Suprapubic skin (tissue), 4 donors: ENCODE data around the gene ELF1. TPM values are rescaled to one million over a fixed set of nuclear protein-coding genes. Genes with fewer than 3 reads are reported as not detected.
"Not testable (repeated sequence)": the region's sequence is repeated elsewhere in the genome, so short reads cannot be mapped to it uniquely, and the experiment has no call there.

Source experiments
- DNase-seq, 2 donors: peaks; one replicate each; pipeline ENCODE4 v3.0.0-alpha.2; 2019; ENCODE audit warnings: low spot score in 2 of 2
- H3K27ac ChIP-seq: fragments of 200-600 bp; sonication (generic); one replicate; pipeline ENCODE4 v1.5.1; 2019
- H3K27me3 ChIP-seq: fragments of 200-600 bp; sonication (generic); one replicate; pipeline ENCODE4 v1.5.1; 2019
- H3K36me3 ChIP-seq: fragments of 200-600 bp; sonication (generic); one replicate; pipeline ENCODE4 v1.5.1; 2019
- H3K4me1 ChIP-seq: fragments of 200-600 bp; sonication (generic); one replicate; pipeline ENCODE4 v1.5.1; 2019
- H3K4me3 ChIP-seq: fragments of 200-600 bp; sonication (generic); one replicate; pipeline ENCODE4 v1.5.1; 2019; ENCODE audit warnings: mild to moderate bottlenecking
- H3K9me3 ChIP-seq: fragments of 200-600 bp; sonication (generic); one replicate; pipeline ENCODE4 v1.5.1; 2019
- EP300 ChIP-seq: sonication (generic); formaldehyde crosslinking; IDR thresholded peaks from one replicate; pipeline ENCODE4 v1.6.1; 2017; ENCODE audit warnings: antibody characterized with exemption
- POLR2A ChIP-seq, 2 donors: fragments of 450-650 bp; IDR thresholded peaks; one replicate each; pipeline ENCODE4 v1.6.1; 2017; ENCODE audit warnings: antibody characterized with exemption in 2 of 2, mild to moderate bottlenecking in 2 of 2, moderate library complexity in 2 of 2
- POLR2AphosphoS5 ChIP-seq, 3 donors: sonication (generic); formaldehyde crosslinking; IDR thresholded peaks; one replicate each; pipeline ENCODE4 v1.6.1; 2017; ENCODE audit warnings: antibody characterized with exemption in 3 of 3
- WGBS: methylation state at CpG from one replicate; pipeline ENCODE4 v1.1.5; 2018; 5-methylcytosine and 5-hydroxymethylcytosine counted together
- total RNA-seq, 4 donors: library from RNA; depleted of rRNA; stranded (reverse); fragments of >200 nt; gene quantifications; one replicate each; pipeline ENCODE4 v1.1.0, GENCODE V29; 2016
- TF ChIP-seq, protein P1 (sequence below), 2 donors: fragments of 200-600 bp in 1 of 2; fragments of 450-650 bp in 1 of 2; sonication (generic) in 1 of 2; IDR thresholded peaks; one replicate each; pipeline ENCODE4 v1.5.1; 2016 to 2019; ENCODE audit warnings: antibody characterized with exemption in 2 of 2, mild to moderate bottlenecking in 1 of 2, moderate library complexity in 1 of 2

Gene ELF1
- total RNA-seq, 4 donors from 2014 or later: 81.7 to 123 (median 111) TPM

DNA sequence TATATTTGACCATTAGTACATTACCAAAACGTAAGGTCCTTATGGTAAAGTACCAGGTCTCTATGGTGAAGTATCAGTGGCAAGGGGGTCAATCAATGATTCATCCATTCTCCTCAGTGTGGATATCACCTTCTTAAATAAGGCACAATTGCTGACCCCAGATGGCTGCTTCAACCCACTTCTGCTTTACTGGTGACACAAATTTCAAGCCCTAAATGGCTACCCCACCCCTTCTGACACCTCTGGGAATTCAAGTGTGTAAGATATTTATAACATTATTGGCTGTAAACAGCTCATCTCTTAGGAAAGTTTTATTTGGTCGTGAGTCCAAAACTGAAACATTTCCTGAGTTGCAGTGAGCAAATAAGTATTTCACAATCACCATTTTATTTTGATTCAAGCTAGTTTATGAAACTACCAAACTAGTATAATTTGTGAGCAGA lies 34.3 kb upstream of the ELF1 start:
- DNase-seq: no peak
- H3K4me3 ChIP-seq: no peak overlapping the region
- 39% methylated on average over 2 of the region's 2 CpGs for WGBS

DNA sequence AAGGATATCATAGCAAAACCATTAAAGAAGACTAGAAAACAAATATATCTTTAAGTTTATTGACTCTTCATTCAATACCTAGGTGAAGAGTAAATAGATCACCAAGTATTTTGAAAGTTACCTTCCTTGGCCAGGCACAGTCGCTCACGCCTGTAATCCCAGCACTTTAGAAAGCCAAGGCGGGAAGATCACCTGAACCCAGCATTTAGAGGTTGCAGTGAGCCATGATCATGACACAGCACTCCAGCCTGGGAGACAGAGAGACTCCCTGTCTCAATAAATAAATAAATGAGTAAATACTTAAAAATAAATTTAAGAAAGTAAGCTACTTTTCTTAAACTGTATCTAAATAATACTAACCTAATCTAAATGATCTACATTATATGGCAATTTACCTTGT lies 33.3 kb upstream of the ELF1 start:
- no peak for DNase-seq
- Histone ChIP-seq H3K27me3 (no peaks in the 10 kb centered on the region), H3K27ac (peak overlapping the region; percentile 53), H3K9me3 (no peaks in the 10 kb centered on the region), H3K4me1 (peaks cover 58% of the 10 kb centered on the region), H3K4me3 (no peak overlapping the region), H3K36me3 (peaks cover 7% of the 10 kb centered on the region)
- TF ChIP-seq, protein P1, sequence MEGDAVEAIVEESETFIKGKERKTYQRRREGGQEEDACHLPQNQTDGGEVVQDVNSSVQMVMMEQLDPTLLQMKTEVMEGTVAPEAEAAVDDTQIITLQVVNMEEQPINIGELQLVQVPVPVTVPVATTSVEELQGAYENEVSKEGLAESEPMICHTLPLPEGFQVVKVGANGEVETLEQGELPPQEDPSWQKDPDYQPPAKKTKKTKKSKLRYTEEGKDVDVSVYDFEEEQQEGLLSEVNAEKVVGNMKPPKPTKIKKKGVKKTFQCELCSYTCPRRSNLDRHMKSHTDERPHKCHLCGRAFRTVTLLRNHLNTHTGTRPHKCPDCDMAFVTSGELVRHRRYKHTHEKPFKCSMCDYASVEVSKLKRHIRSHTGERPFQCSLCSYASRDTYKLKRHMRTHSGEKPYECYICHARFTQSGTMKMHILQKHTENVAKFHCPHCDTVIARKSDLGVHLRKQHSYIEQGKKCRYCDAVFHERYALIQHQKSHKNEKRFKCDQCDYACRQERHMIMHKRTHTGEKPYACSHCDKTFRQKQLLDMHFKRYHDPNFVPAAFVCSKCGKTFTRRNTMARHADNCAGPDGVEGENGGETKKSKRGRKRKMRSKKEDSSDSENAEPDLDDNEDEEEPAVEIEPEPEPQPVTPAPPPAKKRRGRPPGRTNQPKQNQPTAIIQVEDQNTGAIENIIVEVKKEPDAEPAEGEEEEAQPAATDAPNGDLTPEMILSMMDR (IDR thresholded peaks at IDR 0.05): no peak
- TF ChIP-seq POLR2AphosphoS5 (IDR thresholded peaks at IDR 0.05) (no peak), POLR2A (IDR thresholded peaks at IDR 0.05) (no peak), EP300 (no peak)
- WGBS: 92% methylated on average over 3 of the region's 3 CpGs

More for the DNA sequence above, 34.3 kb upstream of the ELF1 start:
- Histone ChIP-seq H3K27ac (peak overlapping the region; percentile 53), H3K9me3 (no peaks in the 10 kb centered on the region), H3K4me1 (peaks cover 67% of the 10 kb centered on the region), H3K36me3 (no peaks in the 10 kb centered on the region), H3K27me3 (no peaks in the 10 kb centered on the region)
- peak in 1 of 3 donors; percentile 55 for TF ChIP-seq POLR2AphosphoS5 (IDR thresholded peaks at IDR 0.05)
- TF ChIP-seq EP300: no peak

DNA sequence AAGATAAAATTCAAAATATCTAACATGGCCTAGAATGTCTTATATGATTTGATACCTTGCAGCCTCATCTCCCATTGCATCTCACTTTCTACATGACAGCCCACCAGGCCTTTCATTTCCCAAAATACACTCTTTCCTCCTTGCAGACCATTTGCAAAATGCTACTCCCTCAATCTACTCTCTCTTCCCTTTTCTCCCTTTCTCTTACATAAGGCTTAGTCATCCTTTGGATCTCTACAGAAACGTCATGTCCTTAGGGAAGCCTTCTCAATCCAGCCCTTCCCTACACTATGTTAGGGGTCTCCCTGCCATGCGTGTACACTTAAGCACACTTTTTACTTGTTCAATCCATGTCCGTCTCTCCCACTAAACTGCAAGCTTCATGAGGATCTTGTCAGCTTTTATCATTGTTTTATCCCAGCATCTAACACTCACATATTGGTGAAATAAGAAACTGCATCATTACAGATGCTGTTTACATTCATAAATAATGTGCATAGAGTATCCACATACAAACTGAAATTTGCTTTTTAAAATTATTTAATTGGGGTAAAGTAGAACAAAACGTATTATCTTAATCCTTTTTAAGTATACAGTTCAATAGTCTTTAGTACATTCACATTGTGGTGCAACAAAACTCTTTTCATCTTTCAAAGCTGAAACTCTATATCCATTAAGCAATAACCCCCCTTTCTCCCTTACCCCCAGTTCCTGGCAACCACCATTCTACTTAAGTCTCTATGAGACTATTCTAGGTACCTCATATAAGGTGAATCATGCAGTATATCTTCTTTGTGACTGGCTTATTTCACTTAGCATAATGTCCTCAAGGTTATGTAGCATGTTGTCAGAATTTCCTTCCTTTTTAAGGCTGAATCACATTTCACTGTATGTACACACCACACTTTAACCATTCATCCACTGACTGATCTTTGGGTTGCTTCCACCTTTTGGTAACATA lies 30.6 kb upstream of the ELF1 start:
- WGBS: 82% methylated on average over 4 of the region's 4 CpGs
- TF ChIP-seq POLR2AphosphoS5 (IDR thresholded peaks at IDR 0.05) (no peak), EP300 (no peak), POLR2A (IDR thresholded peaks at IDR 0.05) (no peak)
- TF ChIP-seq, protein P1 (IDR thresholded peaks at IDR 0.05): no peak
- H3K4me1 ChIP-seq: peaks cover 31% of the 10 kb centered on the region

DNA sequence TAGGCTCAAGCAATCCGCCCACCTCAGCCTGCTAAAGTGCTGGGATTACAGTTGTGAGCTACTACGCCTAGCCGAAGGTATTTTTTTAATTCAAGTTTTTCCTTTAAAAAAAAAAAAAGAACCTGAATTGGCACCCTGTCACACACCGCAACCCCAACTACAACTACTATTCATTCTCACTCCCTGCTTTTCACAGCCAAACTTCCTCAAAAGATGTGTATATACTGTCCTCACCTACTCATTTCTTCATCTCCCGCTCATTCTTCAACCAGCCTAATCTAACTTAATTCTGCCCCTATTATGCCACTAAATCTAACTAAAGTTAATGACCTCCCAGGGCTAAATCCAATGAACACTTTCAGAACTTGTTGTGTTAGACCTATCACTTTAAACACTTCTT lies 29.5 kb upstream of the ELF1 start:
- TF ChIP-seq EP300: no peak
- no peak for TF ChIP-seq POLR2AphosphoS5 (IDR thresholded peaks at IDR 0.05)
- TF ChIP-seq POLR2A (IDR thresholded peaks at IDR 0.05): no peak
- TF ChIP-seq, protein P1 (IDR thresholded peaks at IDR 0.05): no peak
- Histone ChIP-seq H3K9me3 (no peaks in the 10 kb centered on the region), H3K27me3 (no peaks in the 10 kb centered on the region), H3K4me3 (no peak overlapping the region), H3K4me1 (peaks cover 20% of the 10 kb centered on the region), H3K27ac (no peak overlapping the region), H3K36me3 (peaks cover 7% of the 10 kb centered on the region)
- DNase-seq: no peak
- WGBS: 94% methylated on average over 5 of the region's 5 CpGs

More for the DNA sequence above, 30.6 kb upstream of the ELF1 start:
- Histone ChIP-seq H3K27me3 (no peaks in the 10 kb centered on the region), H3K36me3 (peaks cover 7% of the 10 kb centered on the region), H3K27ac (no peak overlapping the region), H3K9me3 (no peaks in the 10 kb centered on the region), H3K4me3 (no peak overlapping the region)
- no peak for DNase-seq

DNA sequence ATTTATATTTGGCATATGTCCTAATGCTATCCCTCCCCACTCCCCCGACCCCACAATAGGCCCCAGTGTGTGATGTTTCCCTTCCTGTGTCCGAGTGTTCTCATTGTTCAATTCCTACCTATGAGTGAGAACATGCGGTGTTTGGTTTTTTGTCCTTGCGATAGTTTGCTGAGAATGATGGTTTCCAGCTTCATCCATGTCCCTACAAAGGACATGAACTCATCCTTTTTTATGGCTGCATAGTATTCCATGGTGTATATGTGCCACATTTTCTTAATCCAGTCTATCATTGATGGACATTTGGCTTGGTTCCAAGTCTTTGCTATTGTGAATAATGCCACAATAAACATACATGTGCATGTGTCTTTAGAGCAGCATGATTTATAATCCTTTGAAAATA lies 23.3 kb upstream of the ELF1 start:
- H3K27ac ChIP-seq, H3K27me3 ChIP-seq, DNase-seq, H3K36me3 ChIP-seq, H3K9me3 ChIP-seq, H3K4me1 ChIP-seq, H3K4me3 ChIP-seq: not testable (repeated sequence)
- WGBS: 98% methylated on average over 4 of the region's 4 CpGs

DNA sequence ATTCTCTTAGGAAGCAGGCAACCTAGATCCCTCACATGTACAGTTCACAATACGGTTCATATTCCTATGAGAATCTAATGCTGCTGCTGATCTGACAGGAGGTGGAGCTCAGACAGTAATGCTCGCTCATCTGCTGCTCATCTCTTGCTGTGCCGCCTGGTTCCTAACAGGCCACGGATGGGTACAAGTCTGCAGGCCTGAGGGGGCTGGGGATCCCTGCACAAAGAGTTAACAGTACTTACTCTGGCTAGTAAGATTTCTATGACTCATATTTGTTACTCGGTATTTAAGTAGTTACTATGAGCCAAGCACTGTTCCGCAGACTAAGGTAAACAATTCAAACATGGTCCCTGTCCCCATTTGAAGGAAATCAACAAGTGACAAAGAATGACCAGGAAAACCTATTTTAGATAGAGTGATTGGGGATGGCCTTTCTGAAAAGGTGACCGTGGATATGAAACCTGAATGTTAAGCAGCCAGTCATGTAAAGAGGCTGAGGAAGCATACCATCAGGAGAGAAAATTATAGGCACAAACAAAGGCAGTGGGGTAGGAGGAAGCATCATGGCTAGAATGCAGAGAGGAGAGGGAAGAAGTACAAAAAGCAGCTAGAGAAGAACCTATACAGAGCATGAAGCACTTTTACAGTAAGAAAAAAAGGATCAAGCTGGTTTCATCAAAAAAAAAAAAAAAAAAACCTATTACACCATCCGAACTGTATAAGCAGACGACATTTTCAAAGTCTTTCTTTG lies 21.6 kb upstream of the ELF1 start:
- TF ChIP-seq EP300 (no peak), POLR2A (IDR thresholded peaks at IDR 0.05) (no peak), POLR2AphosphoS5 (IDR thresholded peaks at IDR 0.05) (no peak)
- TF ChIP-seq, protein P1 (IDR thresholded peaks at IDR 0.05): no peak
- no peak for DNase-seq
- peaks cover 7% of the 10 kb centered on the region for H3K4me1 ChIP-seq
- H3K27me3 ChIP-seq: no peaks in the 10 kb centered on the region
- no peak overlapping the region for H3K27ac ChIP-seq
- no peak overlapping the region for H3K4me3 ChIP-seq
- no peaks in the 10 kb centered on the region for H3K9me3 ChIP-seq
- no peaks in the 10 kb centered on the region for H3K36me3 ChIP-seq
- WGBS: 77% methylated on average over 9 of the region's 9 CpGs
